NCI-H2227 (cell line): ENCODE measurements around the gene NPAP1.
"Not testable (repeated sequence)": the region's sequence is repeated elsewhere in the genome, so short reads cannot be mapped to it uniquely, and the experiment has no call there.

Experiments used
- DNase-seq: peaks from one replicate; lab custom pipeline; 2025; ENCODE audit not compliant: unreplicated experiment; lab: John Stamatoyannopoulos, UW

The NPAP1 gene

GRCh38 chr15:24675332-24676144, at the start of gene NPAP1:
TSS of gene NPAP1 (plus strand) at chr15:24675775. CDS start at chr15:24675868, 93 bp downstream.
- DNase-seq = no peak

DNA sequence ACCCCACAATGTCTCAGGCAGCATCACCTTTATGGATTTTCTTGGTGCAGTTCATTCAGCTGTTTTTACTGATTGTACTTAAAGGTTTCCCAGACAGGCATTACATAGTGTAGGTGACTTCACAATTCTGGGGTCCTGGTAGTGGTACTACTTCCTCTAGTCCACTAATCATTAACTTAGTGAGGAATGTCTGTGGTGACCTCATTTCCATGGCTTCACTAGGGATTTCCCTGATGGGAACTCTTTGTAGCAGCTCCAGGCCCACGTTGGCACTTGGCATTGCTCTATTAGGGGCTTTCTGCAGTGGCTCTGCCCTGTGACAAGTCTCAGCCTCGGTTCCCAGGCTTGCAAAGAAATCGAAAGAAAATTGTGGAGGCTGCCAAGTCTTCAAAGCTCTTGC, 48.1 kb upstream of the NPAP1 start:
- DNase-seq = no peak

GRCh38 chr15:24633082-24633481, 42.5 kb upstream of the NPAP1 start:
- no peak for DNase-seq

- not testable (repeated sequence) for DNase-seq
These were observed 36.2 kb upstream of the NPAP1 start for GRCh38 chr15:24639412-24639811.

GRCh38 chr15:24645627-24646026, 29.9 kb upstream of the NPAP1 start:
- DNase-seq = no peak

DNA sequence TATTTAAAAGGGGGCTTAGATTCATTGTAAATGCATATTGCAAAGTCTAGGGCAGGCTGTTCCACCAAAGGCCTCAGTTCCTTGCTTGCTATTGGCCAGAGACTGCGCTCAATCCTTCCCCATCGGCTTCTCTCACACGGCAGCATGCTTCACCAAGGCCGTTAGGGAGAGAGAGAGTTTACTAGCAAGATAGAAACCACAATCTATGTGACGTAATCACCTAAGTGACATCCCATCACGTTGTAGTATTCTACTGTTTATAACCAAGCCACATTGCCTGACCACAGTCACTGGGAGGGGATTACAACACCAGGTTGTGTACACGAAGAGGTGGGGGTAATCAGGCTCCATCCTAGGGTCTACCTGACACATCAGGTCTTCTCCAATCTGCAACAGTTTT, 16.0 kb upstream of the NPAP1 start:
- DNase-seq = no peak

- no peak for DNase-seq
These were observed 12.6 kb upstream of the NPAP1 start for GRCh38 chr15:24662991-24663390.

DNA sequence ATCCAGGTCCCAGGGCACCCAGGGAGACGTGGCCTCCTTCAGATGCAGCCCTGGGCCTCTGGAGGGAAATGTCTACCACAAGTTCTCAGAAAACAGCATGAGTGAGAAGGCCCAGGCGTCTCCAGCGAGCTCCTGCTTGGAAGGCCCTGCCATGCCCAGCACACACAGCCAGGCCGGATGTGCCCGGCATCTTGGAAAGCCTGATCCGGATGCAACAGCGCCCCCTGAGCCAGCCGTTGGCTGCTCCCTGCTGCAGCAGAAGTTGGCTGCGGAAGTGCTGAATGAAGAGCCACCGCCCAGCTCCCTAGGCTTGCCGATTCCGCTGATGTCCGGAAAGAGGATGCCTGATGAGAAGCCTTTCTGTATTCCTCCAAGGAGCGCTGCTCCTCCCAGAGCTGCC, 856 bp downstream of the NPAP1 start:
- no peak for DNase-seq

GRCh38 chr15:24678485-24678884, 2.9 kb downstream of the NPAP1 start:
- DNase-seq = no peak

DNA sequence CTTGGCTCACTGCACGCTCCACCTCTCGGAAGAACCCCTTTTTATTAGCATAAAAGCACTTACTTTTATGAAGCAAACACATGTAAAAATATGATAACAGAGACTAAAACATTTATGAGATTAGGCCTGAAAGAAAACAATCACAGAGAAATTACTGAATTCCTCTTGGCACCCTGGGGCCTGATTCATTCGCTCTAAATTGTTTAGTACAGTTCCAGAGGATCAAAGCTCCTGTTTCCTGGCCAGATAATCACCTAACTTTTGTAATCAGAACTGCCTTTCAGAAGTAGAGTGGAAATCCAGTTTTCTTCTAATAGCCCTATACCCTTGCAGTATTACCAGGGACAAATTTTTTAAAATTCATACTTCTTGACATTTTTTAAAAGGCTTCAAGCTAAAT, 6.4 kb downstream of the NPAP1 start:
- no peak for DNase-seq

DNA sequence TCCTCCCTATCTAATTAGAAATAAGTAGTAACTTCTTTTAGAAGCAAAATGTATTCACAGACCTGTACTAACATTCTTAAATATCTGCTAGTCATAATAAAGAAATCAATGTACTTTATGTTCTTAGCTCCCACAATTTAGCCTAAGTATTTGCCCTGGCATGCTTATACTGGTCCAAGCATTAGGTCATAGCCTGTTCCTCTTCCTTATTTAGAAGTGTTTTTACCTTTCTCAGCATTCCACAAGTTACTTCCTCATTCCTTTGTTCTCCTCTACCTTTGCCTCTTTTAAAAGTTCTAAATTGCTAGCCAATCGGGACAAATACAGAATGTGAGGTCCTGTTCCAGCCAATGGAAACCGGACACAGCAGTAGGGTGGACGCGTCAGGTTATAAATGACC, 7.3 kb downstream of the NPAP1 start:
- not testable (repeated sequence) for DNase-seq

DNA sequence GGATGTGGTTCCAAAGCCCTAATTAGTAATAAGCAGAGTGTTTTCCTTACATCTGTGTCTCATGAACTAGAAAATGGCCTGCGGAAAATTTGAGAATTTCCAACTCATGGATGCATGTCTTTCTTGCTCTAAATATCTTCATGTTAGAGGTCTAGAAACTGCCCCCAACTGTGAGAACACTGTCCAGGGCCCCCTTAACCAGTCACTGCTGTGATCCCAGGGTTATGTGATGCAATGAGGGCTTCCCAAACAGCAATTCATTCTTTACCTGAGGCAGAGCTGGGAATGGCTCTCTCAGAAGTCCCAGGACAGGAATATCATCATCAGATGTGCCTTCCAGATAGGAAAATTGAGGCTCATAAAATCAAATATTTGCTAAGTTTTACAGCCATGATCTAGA, 8.2 kb downstream of the NPAP1 start:
- DNase-seq = no peak

DNA sequence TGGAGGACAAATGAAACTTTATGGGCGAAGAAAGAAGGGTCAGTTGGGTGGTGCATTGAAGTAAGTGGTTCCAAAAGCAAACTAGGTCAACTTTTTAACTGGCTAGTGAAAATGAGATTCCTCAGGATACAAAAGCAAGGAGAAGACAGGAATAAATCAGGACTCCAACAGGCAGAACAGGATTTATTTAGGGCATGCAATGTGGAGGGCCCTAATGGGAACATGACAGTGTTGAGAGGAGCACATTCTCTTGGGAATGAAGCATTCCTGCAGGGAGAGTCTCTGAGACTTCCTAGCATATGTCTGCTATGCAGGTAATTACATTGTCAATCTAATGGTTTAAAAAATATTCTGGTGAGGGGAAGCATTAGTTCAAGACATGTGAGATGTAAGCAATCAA, 8.7 kb downstream of the NPAP1 start:
- no peak for DNase-seq

GRCh38 chr15:24696201-24696600, 20.6 kb downstream of the NPAP1 start:
- DNase-seq = no peak

GRCh38 chr15:24696842-24697241, 21.3 kb downstream of the NPAP1 start:
- no peak for DNase-seq

DNA sequence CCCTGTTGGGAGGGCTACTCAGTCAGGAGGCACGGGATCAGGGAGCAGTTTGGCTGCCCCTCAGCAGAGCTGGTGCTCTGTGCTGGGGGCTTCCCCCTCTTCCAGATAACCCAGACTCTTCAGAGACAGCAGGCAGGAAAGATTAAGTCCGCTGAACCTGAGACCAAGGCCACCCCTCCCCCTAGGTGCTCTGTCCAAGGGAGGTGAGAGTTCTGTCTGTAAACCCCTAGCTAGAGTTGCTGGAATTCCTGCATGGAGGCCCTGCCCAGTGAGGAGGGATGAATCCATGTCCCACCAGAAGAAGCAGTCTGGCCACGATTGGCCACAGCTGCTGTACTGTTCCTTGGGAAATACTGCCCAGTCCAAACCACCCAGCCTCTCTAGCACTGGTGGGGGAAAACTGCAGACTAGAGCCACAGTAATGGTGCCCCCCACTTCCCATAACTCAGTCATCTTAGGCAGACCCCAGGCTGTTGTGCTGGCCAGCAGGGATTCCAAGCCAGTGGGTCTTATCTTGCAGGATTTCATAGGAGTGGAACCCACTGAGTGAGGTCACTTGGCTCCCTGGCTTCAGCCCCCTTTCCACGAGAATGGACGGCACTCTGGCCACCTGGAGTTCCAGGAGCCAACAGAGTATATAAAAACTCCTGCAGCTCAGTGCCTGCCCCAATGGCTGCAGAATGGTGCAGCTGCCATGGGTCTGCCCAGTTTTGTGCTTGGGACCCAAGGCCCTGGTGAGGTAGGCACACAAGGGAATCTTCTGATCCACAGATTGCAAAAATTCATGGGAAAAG, 42.9 kb downstream of the NPAP1 start:
- DNase-seq = no peak

DNA sequence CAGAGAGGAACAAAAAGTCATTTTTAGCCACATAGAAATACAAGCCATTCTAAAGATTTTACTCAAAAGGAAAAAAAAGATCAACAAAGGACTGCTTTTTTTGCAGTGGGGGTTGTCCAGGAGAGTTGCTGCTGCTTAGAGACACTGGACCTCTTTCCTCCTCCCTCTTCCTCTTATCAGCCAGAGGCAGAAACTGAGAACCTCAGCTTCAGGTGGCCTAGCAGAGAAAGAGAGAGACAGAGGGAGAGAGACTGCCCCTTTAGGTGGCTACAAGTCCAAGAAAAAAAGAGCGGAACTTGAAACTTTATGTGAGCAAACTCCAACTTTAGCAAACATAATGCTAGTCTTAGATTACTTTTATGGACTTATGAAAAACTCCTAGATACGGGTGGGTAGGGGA, 54.2 kb downstream of the NPAP1 start:
- DNase-seq = no peak
